NCI-H1105 (cell line): ENCODE measurements around the gene PANX1.
A peak's percentile ranks its signal among the peaks of the same experiment; 100 is the strongest.
"Not testable (repeated sequence)": the region's sequence is repeated elsewhere in the genome, so short reads cannot be mapped to it uniquely, and the experiment has no call there.

Source experiments
- DNase-seq: peaks from one replicate; lab custom pipeline; 2025; lab: John Stamatoyannopoulos, UW

PANX1 gene

GRCh38 chr11:94150056-94150455 lies 21.4 kb downstream of the PANX1 start:
- DNase-seq: no peak

- DNase-seq: no peak
Observed at GRCh38 chr11:94150704-94151685, 22.4 kb downstream of the PANX1 start.

- no peak for DNase-seq
Observed at GRCh38 chr11:94151903-94152677, 23.4 kb downstream of the PANX1 start.

- DNase-seq: no peak
Observed at GRCh38 chr11:94152678-94153065, 24.0 kb downstream of the PANX1 start.

- no peak for DNase-seq
Observed at GRCh38 chr11:94153320-94153719, 24.7 kb downstream of the PANX1 start.

- no peak for DNase-seq
Observed at GRCh38 chr11:94154095-94154856, 25.6 kb downstream of the PANX1 start.

GRCh38 chr11:94157339-94157738 lies 28.7 kb downstream of the PANX1 start:
- not testable (repeated sequence) for DNase-seq

GRCh38 chr11:94168882-94169281 lies 40.2 kb downstream of the PANX1 start:
- no peak for DNase-seq

GRCh38 chr11:94169516-94169915 lies 40.9 kb downstream of the PANX1 start:
- no peak for DNase-seq

GRCh38 chr11:94169930-94170545 lies 41.4 kb downstream of the PANX1 start:
- no peak for DNase-seq

- no peak for DNase-seq
Observed at GRCh38 chr11:94170953-94171352, 42.3 kb downstream of the PANX1 start.

- DNase-seq: peak; percentile 24
Observed at GRCh38 chr11:94171693-94172440, 43.2 kb downstream of the PANX1 start.

GRCh38 chr11:94175535-94175934 lies 46.9 kb downstream of the PANX1 start:
- DNase-seq: no peak

GRCh38 chr11:94178331-94178730 lies 49.7 kb downstream of the PANX1 start:
- no peak for DNase-seq

GRCh38 chr11:94179696-94180095 lies 51.1 kb downstream of the PANX1 start:
- DNase-seq: no peak

- DNase-seq: no peak
Observed at GRCh38 chr11:94181526-94181925, 52.9 kb downstream of the PANX1 start.

- no peak for DNase-seq
Observed at GRCh38 chr11:94181943-94182342, 53.3 kb downstream of the PANX1 start.

GRCh38 chr11:94183251-94183885 lies 54.7 kb downstream of the PANX1 start:
- no peak for DNase-seq

GRCh38 chr11:94183886-94184264 lies 55.2 kb downstream of the PANX1 start:
- DNase-seq: no peak

GRCh38 chr11:94184362-94184761 lies 55.7 kb downstream of the PANX1 start:
- DNase-seq: no peak

GRCh38 chr11:94184846-94185245 lies 56.2 kb downstream of the PANX1 start:
- DNase-seq: no peak
